GM18870 (cell line): Measurements from ENCODE around the gene ZC3H8.

ENCODE experiments used
- ATAC-seq: cut with Tn5 transposase; IDR thresholded peaks from one replicate; pipeline ENCODE4 v1.9.1; 2021; ENCODE audit warnings: moderate library complexity; ENCODE audit not compliant: unreplicated experiment

The ZC3H8 gene

DNA sequence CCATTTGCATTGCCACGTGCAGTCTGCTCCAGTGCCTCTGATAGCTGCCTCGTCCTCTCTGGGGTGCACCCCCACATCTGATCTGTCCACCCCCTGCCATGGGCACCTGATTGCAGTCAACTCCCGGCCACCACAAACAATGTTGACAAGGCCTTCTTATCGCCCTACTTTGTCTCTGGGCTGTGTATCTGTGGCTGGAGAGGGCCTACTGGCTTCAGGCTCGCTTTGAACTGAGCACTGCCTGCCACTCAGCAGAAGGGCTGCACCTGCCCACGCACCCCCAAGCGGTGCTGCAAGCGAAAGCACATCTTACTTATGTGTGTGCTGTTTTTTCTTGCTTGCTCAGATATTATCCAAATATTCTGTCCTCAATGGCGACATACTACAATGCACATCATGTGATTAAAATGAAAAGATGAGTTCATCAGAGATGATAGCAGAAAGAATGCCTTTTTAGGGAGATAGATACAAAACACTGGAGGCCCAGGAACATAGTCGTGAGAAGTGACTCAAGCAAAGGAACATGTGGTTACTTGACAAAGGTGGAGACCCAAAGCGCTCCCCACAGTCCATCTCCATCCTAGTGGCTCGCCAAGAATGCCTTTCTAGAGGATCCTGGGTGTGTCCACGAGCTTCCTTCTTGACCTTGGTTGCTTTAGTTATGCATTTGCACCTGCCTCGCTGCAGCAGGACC lies 87.9 kb downstream of the ZC3H8 start:
- no peak for ATAC-seq

DNA sequence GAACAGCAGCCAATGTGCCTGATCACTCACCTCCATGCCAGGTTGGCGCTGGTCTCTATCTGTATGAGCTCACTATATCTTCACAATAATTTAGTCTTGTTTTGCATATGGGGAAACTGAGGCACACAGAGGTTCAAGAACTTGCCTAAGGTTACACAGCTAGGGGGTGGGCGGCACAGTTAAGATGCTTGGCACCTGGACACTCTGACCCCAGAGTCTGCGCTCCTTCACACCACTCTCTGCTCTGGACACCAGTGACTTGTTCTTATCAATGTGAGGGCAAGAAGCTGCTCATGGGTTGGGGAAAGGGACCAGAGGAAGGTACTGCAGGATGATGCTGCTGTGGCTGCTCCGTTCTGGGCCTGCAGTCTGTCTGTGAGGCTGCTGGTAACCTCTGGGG lies 89.5 kb downstream of the ZC3H8 start:
- no peak for ATAC-seq

DNA sequence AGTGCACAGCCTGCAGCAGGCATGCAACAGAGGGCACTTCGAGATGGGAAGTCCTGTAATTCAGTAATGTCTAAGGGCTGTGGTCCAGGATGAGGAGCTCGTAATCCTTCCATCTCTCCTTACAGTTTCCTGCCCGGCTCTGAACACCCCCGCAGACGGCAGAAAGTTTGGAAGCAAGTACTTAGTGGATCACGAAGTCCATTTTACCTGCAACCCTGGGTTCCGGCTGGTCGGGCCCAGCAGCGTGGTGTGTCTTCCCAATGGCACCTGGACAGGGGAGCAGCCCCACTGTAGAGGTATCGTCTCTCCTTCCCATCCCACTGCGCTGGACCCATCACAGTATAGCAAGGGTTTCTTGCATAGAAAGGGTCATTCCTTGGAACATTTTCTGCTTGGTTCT lies 90.0 kb downstream of the ZC3H8 start:
- no peak for ATAC-seq

GRCh38 chr2:112163541-112163981 lies 91.3 kb downstream of the ZC3H8 start:
- no peak for ATAC-seq

GRCh38 chr2:112162956-112163355 lies 91.9 kb downstream of the ZC3H8 start:
- ATAC-seq = no peak

DNA sequence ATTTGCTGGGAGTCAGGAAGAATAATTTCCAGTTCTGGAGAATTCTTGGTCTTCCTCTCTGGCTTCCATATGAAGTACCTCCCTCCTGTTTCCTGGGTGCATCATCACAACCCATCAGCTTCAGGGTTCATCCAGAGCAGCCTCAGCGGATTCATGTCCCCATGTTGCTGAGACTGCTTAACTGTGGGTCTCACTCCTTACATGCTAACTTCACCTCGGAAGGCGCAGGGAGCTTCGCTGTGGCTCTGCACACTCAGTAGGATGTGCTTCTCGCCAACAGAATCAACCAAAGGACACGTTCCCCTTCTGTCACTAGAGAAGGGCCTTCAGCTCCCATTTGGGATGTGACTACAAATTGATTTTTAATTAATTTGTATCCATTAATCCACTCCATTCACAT lies 92.5 kb downstream of the ZC3H8 start:
- no peak for ATAC-seq
